HG03039 (cell line): ENCODE data around the gene GAPDHS.

Experiments
- ATAC-seq: cut with Tn5 transposase; IDR thresholded peaks from one replicate; pipeline ENCODE4 v1.9.1; 2021; ENCODE audit warnings: mild to moderate bottlenecking, moderate library complexity; ENCODE audit not compliant: unreplicated experiment

GAPDHS gene

DNA sequence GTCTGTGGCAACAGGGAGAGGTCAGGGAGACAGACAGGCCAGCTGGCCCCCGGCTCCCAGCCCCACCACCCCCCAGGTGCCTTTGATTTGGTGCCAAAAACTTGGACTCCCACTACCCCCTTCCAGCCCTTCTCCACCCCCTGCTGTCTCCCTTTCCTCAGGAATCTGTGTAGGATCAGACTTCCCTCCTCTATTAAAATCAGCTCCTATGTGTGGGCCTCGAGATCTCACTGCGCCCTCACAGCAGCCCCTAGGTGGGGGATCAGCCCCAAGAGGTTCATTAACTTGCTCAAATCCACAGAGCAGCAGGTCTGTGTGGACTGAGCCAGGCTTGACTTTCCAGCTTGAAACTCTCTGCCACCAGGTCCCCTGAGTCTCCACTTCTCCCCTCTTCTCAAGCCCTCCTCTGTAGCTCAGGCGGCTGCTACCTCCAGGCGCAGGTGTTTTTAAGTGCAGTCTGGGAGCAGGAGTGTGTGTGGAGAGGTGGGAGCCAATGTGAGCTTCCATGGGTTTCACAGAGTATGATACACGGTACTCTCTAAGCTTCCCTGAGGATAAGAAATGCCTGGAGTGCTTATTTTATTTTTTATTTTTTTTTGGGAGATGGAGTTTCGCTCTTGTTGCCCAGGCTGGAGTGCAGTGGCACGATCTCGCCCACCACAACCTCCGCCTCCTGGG, 1.7 kb downstream of the GAPDHS start:
- no peak for ATAC-seq

DNA sequence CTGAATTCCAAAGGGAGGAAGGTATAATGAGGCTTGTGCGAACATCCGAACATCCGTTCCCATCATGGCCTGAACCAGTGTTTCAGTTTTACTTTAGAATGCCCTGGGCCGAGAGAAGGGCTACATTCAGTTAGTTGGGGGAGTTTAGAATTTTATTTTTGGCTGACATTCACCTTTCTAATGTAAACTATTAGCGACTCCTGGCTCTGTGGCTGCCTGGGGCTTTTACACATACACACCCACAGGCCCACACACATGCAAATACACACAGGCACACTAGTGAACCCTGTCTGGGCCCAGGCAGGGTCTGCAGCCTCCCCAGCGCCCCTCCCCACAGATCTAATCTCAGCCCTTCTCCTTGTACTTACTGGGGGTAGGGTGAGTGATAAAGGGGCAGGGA, 6.1 kb downstream of the GAPDHS start:
- no peak for ATAC-seq

DNA sequence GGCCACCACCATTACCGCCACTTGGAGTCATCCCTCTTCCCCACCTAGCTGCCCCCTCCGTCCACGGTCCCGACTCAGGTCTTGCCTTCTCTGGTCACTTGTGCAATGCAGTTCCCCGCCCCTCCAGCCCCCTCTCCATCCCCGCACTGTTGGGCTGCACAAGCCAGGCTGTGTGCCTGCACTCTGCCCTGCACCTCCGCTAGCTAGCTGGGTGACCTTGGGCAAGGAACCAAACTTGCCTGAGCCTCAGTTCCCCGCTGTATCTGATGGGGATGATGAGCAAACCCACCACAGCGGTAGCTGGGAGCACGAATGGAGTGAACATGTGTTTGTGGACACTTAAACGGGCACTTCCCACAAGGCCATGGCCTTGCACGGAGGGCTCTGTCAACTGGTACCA, 6.6 kb downstream of the GAPDHS start:
- ATAC-seq = no peak

DNA sequence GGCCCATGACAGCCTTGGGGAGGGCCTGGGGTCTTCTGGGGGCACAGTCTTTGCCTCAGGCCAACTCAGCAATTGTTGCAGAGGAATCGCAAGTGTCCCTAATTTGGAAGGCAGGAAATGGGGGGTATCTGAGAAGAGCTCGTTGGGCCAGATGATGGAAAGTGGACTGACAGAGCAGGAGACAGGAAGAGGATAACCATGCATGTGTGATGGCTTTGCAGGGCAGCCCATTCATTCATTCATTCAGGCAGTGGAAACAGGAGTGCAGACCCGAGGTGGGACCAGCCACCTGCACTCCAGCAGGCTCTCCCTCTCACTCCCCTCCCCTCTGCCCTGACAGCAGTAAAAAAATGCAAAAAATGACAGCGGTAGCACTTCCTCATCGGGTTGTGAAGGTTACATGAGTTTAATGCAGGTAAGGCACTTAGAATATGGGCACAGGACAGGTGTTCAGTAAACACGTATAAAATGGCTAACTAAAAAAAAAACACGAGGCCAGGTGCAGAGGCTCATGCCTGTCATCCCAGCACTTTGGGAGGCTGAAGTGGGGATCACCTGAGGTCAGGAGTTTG, 7.2 kb downstream of the GAPDHS start:
- no peak for ATAC-seq

DNA sequence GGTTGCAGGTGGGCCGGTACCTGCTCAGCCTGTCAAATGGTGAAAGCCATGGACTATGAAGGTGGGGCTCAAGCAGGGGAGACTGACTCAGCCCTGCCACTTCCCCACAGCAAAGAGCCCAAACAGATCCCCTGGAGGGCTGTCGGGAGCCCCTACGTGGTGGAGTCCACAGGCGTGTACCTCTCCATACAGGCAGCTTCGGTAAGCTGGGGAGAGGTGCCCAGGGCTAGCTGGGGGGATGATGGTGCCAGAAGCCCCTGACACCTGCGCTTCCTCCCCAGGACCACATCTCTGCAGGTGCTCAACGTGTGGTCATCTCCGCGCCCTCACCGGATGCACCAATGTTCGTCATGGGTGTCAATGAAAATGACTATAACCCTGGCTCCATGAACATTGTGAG, 9.0 kb downstream of the GAPDHS start:
- ATAC-seq = no peak

DNA sequence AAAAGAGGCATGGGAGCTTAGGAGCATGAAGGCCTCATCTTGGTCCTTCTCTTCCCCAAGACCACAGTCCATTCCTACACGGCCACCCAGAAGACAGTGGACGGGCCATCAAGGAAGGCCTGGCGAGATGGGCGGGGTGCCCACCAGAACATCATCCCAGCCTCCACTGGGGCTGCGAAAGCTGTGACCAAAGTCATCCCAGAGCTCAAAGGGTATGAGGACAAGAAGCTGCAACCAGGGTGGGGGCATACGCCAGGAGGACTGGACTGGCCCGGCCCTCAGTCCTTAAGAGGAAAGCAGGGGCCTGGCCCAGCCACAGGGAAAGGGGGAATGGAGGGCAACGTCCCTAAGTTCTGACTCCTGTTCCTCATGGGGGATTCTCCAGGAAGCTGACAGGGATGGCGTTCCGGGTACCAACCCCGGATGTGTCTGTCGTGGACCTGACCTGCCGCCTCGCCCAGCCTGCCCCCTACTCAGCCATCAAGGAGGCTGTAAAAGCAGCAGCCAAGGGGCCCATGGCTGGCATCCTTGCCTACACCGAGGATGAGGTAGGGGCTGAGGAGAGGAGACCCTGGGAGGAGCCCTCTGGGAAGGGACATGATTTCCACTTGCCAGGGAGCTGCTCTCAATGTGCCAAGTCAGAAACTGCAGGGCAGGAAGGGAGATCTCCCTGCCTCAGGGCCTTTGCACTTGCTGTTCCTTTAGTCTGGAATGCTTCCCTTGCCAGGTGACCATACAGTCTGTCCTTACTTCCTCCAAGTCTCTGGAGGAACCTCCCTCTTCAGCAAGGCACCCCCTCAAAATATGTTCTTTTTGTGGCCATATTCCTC, 10.2 kb downstream of the GAPDHS start:
- ATAC-seq = no peak

DNA sequence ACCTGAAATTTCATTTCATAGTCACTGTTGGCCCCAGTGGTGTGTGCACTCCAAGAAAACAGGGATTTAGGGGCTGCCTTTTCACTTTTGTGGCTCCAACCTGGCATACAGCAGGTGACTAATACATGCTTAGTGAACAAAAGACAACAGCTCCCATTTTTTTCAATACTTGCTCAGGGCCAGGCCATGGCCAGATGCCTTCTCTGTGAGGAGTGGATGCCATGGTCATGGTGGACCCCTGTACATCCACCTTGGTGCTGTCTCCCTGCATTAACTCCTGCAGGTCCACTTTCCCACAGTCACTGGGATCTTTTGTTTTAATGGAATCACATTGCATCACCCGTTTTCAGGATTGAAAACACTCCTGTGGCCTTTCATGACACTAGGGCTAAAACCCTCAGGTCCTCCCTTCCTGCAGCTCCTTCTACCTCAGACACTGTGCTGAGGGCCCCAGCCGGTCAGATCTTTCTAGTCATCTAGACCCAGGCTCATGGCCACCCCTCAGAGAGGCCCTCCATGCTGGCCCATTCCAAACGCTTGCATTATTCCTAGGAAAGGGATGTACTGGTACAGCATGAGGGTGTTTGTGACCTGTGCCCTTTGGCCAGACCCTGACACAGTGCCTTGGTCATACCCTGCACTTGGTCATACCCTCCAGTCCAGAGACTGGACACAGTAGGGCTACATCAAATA, 11.0 kb downstream of the GAPDHS start:
- ATAC-seq = no peak

DNA sequence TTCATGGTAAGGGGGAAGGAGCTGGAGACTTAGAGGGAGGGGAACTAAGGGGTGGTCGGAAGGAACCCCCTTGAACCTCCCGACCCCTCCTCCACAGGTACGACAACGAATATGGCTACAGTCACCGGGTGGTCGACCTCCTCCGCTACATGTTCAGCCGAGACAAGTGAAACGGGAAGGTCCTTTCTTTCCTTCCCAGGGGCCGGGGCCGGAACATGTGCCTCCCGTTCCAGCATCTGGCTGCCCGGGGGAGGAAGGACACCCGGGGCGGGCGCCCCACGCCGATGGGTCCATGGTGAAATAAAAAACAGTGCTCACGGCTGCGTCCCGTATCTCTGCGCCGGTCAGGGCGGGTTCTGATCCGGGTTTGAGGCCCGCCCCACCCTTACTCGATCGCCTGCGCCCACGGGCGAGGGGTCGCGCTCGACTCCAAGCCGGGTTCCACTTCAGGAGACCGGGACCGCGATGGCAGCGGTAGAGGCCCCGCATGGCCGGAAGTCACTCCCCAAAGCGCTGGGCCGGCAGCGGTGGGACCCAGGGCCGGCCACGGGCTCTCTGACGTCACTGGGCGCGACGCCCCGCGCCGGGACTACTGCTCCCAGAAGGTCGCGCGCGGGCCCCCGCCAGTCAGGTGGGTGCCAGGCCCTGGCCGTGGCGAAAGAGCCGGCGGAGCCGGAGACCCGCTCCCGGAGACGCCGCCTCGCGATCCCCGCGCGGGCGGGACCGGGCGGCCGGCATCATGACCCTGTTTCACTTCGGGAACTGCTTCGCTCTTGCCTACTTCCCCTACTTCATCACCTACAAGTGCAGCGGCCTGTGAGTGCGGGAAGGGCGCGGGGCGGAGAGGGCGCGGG, 12.0 kb downstream of the GAPDHS start, which contains the start of gene TMEM147:
TMEM147 (plus strand) TSS at position 626 of the 854 bp plus-strand sequence; CDS start at position 740, 114 bp downstream.
- ATAC-seq = peak; percentile 82

DNA sequence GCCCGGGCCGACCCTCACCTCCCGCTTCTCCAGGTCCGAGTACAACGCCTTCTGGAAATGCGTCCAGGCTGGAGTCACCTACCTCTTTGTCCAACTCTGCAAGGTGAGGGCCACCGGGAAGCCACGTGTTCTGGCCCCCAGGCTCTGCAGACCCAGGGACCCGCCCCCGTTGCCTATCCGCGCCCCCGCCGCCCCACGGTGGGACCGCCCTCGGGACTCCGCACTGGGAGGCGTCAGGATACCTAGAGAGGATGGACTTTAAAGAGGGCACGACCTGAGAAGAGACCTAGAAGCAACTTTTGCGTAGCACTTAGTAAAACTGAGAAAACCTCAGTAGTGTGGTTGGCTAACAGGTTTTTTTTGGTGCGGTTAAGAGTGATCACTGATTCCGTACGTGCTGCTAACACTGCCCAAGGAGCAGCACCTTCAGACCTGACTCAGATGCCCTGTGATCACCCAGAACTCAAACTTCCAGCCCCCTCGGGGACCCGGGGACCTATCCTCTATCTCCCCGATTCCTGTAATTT, 12.7 kb downstream of the GAPDHS start:
- peak; percentile 24 for ATAC-seq

DNA sequence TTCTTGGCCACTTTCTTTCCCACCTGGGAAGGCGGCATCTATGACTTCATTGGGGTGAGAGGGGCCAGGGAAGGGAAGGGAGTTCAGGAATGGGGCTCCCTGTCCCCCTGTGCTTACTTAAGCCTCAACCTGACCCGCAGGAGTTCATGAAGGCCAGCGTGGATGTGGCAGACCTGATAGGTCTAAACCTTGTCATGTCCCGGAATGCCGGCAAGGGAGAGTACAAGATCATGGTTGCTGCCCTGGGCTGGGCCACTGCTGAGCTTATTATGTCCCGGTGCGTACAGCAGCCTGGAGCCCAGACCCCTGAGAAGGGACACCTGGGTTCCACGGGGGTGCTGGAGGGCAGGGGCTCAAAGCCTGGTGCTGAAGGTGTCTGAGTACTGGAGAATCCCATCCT, 13.3 kb downstream of the GAPDHS start:
- ATAC-seq = no peak

DNA sequence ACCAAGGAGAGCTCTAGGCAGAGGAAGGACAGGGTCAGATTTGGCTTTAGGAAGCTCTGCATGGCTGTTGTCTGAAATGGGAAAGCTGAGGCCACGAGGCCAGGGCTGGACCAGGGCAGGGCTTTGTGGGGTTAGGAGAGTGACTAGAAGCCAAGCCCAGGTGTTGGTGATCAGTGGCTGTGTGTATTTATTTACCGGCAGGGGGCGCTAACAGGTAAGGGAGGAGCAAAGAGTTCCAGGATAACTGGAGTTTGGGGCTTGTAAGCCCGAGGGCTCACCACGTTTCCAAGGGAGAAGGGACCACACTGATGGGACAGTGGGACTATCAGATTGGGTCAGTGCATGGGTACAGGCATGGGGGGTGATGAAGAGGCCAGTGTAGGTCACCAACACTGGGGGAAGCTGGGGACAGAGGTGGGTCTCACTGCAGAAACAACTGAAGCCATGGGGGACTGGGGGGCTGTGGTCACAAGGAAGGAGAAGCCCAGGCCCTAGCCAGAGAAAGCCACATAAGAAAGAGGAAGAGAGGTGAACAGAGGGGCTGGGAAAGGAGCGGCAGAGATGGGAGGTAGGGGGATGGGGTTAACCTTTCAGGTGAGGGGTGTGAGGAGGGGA, 16.0 kb downstream of the GAPDHS start:
- ATAC-seq = no peak

DNA sequence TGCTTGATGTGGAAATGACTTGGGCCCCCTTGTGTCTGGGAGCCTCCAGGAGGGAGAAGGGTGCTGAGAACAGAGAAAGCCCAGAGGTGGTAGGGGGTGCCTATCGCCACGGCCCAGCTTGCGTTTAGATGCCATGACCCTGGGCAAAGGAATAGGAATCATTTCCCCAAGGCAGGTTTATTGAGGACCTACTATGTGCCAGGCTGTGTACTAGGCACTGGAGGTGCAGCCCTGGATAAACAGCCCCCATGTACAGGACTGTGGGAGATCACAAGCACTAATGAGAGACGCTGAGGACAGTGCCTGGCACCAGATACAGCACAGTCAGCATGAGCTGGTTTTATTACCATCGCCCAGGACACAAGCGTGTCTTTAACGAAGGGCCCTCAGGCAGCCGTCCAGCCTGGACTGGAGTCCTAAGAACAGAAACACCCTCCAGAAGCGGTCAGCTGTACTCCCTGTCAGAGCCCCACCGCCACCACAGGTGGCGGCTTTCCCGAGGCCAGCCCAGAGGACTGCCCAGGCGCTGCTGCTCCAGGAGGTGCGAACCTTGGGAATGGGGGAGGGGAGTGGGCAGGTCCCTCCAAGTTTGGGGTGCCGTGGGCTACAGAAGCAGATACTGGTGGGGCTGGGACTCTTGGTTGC, 16.7 kb downstream of the GAPDHS start:
- no peak for ATAC-seq

DNA sequence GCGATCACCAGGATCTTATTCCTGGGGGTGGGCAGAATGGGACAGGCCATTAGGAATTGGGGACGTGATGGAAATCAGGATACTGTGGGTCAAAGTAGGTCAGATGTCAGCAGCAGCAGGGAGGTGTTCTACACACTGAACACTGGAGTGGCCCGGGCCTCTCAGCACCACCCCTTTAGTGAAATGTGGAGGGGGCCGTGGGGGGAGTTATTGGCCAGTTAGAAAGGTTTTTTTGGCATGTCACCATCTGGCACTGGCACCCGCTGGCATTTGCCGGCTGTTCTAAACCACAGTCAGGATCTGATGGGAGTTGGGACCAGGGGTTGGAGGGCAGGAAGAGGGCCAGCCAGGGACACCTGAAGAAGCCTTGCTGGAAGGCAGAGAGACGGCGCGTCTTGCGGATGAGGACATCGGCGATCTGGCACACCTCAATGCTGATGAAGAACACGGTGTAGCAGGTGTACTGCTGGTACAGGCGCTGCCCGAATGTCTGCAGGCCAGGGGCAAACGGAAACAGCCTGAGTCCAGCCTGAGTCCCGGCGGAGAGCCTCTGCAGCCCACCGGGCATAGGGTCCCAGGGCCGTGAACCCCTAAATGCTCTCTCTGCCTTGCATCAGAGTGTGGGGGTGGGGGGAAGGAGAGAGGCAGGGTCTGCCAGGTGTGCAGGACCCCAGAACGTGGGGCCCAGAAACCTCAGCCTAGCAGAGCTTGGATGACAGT, 18.0 kb downstream of the GAPDHS start:
- no peak for ATAC-seq

DNA sequence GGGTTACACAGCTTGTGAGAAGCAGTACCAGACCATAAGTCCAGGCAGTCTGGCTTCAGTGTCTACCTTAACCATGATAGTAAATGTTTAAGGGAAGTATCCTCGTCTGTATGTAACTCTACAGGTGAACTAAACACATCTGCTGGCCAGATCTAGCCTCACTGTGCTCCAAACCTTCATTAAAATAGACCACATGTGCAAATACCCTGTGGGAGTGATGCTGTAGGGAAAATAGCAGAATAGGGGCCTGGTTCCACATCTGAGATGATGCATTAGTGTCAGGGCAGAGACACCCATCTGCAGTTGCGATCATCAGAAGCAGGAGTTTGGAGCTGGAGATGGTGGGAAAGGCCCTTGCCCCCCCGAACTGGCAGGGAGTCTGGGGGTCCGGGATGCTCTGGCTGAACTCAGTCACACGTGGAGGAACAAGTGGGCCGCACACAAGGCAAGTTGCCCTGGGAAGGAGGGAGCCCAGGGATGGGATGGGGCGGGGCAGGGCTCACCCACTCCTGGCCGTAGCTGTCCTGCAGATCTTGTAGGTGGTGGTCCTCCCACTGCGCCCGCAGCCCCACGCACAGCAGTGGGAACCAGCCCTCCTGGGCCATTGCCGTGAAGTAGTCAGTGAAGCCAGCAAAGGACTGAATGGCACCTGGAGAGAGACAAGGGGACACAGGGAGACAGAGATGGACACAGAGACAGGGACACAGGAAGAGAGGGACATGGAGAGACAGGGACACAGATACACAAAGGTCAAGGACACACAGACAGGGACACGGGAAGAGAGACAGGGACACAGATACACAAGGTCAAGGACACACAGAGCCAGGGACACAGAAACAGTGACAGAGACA, 19.5 kb downstream of the GAPDHS start:
- ATAC-seq = no peak

DNA sequence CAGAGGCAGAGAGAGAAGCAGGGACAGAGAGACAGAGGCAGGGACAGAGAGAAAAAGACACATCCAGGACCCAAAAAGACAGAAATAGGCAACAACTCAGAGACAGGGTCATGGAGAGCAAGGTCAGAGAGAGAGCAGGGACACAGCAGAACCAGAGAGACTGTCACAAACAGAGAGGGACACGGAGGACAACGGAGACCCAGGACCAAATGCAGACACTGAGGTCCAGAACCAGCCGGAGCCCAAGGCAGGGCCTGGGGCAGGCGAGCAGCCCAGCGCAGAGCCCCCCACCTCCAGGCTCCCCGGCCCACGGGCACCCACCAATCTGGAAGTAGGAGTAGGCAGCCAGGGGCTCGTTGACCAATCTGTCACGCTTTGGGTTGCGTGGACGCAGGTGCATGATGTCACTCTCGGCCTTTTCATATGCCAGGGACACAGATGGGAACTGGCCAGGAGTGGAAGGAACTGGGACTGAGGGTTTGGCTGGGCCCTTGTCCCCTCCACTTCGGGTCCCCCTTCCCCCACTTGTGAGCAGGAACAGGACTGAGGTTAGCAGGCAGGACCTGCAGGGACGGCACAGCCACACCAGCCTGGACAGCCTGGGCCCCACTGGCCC, 20.2 kb downstream of the GAPDHS start:
- no peak for ATAC-seq

DNA sequence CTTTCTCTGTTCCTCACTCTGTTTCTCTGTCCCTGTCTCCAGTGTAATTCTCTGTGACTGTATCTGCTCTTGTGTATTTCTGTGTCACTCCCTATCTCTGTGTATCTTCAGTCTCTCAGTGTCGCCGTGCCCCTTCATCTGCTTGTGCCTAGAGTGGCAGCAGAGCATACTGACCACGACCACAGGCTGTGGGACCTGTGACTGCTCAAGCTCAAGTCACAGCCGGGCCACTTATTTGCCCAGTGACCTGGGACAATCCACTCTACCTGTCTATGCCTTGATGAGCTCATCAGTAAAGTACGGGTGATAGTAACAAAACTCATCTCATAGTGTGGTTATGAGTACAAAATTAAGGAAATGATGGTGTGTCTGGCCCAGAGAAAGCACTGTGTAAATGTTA, 20.8 kb downstream of the GAPDHS start:
- ATAC-seq = no peak

DNA sequence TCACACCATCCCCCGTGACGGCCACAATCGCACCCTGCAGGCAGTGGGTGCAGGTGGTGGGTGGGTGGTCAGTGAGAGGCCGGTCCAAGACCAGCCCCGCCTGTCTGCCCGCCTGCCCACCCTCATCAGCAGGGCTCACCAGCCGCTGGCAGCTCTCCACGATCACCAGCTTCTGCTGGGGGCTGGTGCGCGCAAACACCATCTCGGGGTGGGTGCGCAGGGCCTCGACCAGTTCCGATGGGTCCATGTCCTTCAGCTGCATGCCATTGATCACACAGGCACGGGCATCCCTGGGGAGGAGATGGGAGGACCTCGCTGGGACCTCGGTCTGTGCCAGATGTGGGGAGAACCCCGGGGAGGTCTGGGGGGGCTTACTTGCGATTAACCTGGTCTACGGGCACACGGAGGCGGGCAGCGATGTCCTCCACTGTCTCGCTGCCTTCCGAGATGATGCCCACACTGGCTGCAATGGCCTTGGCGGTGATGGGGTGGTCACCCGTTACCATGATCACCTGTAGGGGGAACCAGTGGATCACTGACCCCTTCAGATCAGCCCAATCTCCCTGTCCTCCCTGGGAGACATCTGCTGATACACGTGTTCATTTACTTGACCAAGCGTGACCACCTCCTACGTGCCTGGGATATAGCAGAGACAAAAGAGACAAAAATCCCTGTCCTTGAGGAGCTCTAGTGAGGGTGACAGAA, 22.2 kb downstream of the GAPDHS start:
- no peak for ATAC-seq
